K562 (cell line): ENCODE results near the gene PCDHGA4. TPM values are rescaled to one million over a fixed set of nuclear protein-coding genes. Genes with fewer than 3 reads are reported as not detected.

Experiments
- BCOR ChIP-seq: fragments of 450-650 bp; IDR thresholded peaks from 2 replicates; pipeline ENCODE4 v1.6.1; 2016
- CHAMP1 ChIP-seq: fragments of 450-650 bp; IDR thresholded peaks from 2 replicates; pipeline ENCODE4 v1.6.1; 2016; ENCODE audit warnings: mild to moderate bottlenecking
- E2F1 ChIP-seq: sonication (generic); formaldehyde crosslinking; IDR thresholded peaks from 2 replicates; pipeline ENCODE4 v1.8.1; 2023; ENCODE audit warnings: mild to moderate bottlenecking, missing genetic modification reagents, moderate library complexity
- E2F6 ChIP-seq, 2 experiments: IDR thresholded peaks; 2 replicates each; pipeline ENCODE4 v1.6.1; 2011; ENCODE audit warnings: borderline replicate concordance in 1 of 2, control low read depth in 1 of 2, low read depth in 1 of 2, low read length in 1 of 2, mild to moderate bottlenecking in 1 of 2, mixed read lengths in 1 of 2, moderate library complexity in 1 of 2; ENCODE audit not compliant: insufficient read depth in 1 of 2, insufficient read length in 1 of 2, poor library complexity in 1 of 2, severe bottlenecking in 1 of 2; ENCODE audit errors: extremely low read depth in 1 of 2
- HDAC8 ChIP-seq: fragments of 450-650 bp; IDR thresholded peaks from 2 replicates; pipeline ENCODE4 v1.6.1; 2016; ENCODE audit warnings: mild to moderate bottlenecking, missing genetic modification characterization, moderate library complexity, missing compliant biosample characterization
- HNRNPL ChIP-seq: fragments of 200-400 bp; formaldehyde crosslinking; IDR thresholded peaks from 2 replicates; pipeline ENCODE4 v1.6.1; 2017; ENCODE audit warnings: low read depth, mild to moderate bottlenecking, low read length
- KAT2B ChIP-seq: IDR thresholded peaks from one replicate; pipeline ENCODE4 v1.6.1; 2012; ENCODE audit warnings: low read depth, mild to moderate bottlenecking, control low read depth, inconsistent platforms, low read length, moderate library complexity
- MXI1 ChIP-seq: IDR thresholded peaks from 2 replicates; pipeline ENCODE4 v1.6.1; 2011; ENCODE audit warnings: low read depth, mild to moderate bottlenecking, improper control_type of control experiment, low read length
- POLR2G ChIP-seq: fragments of 200-400 bp; formaldehyde crosslinking; IDR thresholded peaks from 2 replicates; pipeline ENCODE4 v1.6.1; 2017; ENCODE audit warnings: low read depth, mild to moderate bottlenecking, antibody characterized with exemption, low read length, moderate library complexity
- SRSF3 ChIP-seq: fragments of 200-400 bp; formaldehyde crosslinking; IDR thresholded peaks from 2 replicates; pipeline ENCODE4 v1.6.1; 2016; ENCODE audit warnings: mild to moderate bottlenecking, low read length, moderate library complexity; ENCODE audit not compliant: insufficient read depth
- SRSF7 ChIP-seq: fragments of 200-400 bp; formaldehyde crosslinking; optimal IDR thresholded peaks from 2 replicates; pipeline ENCODE3; 2017; ENCODE audit warnings: mild to moderate bottlenecking, low read depth, low read length
- TBL1XR1 ChIP-seq, 2 experiments: IDR thresholded peaks; 2 replicates each; pipeline ENCODE4 v1.6.1; 2012; ENCODE audit warnings: improper control_type of control experiment in 2 of 2, low read length in 2 of 2, mild to moderate bottlenecking in 1 of 2
- ZBED1 ChIP-seq: IDR thresholded peaks from 2 replicates; pipeline ENCODE4 v1.6.1; 2014
- ZBTB17 ChIP-seq: fragments of 450-650 bp; formaldehyde crosslinking; IDR thresholded peaks from 2 replicates; pipeline ENCODE4 v1.4.0; 2020; ENCODE audit warnings: mild to moderate bottlenecking
- ZNF398 ChIP-seq: fragments of 250-450 bp; sonication (Bioruptor Pico); IDR thresholded peaks from 2 replicates; pipeline ENCODE4 v1.8.0; 2021; ENCODE audit warnings: moderate library complexity, mild to moderate bottlenecking, inconsistent platforms
- ZNF592 ChIP-seq: fragments of 450-650 bp; IDR thresholded peaks from 2 replicates; pipeline ENCODE4 v1.6.1; 2017; ENCODE audit warnings: antibody characterized with exemption, mild to moderate bottlenecking
- polyA plus RNA-seq, 8 experiments: library from polyadenylated mRNA; depleted of rRNA in 4 of 8; stranded (reverse) in 5 of 8; unstranded in 3 of 8; fragments of >200 nt; fragmentation: Nextera tagmentation in 2 of 8; fragmentation: Illumina TruSeq in 1 of 8; extraction: Ambion mirVana in 2 of 8; extraction: Trizol in 1 of 8; gene quantifications; 2 replicates each; pipeline versions ENCODE4 v1.2.1 to v1.2.3, GENCODE V29; 2011 to 2014; ENCODE audit warnings: inconsistent platforms in 1 of 8, missing spikeins in 1 of 8
- total RNA-seq, 7 experiments: library from RNA; depleted of rRNA in 6 of 7; stranded (reverse); fragments of >200 nt in 6 of 7; fragmentation: Illumina TruSeq in 2 of 7; extraction: Trizol in 2 of 7; gene quantifications; 2 replicates each; pipeline versions ENCODE4 v1.2.1 to v1.2.3, GENCODE V29; 2011 to 2021; ENCODE audit warnings: low replicate concordance in 1 of 7

The PCDHGA4 gene
- total and polyA plus RNA-seq, 9 of the 15 experiments (the other 6 are each of a cell fraction or from before 2014, with no cell fraction given) = 0.12 to 0.40 (median 0.36) TPM; not detected in 2

GRCh38 chr5:141338538-141339306, 16.1 kb upstream of the PCDHGA4 start, which contains the start of gene PCDHGA2 (continued):
- TF ChIP-seq E2F1 (CRISPR knock-in tag) = no peak
- TF ChIP-seq KAT2B = no peak
- TF ChIP-seq POLR2G = no peak
- TF ChIP-seq E2F6 (IDR thresholded peaks at IDR 0.05; ENCODE audit: borderline replicate concordance in 1 of 2, extremely low read depth in 1 of 2, insufficient read depth in 1 of 2, insufficient read length in 1 of 2, low read depth in 1 of 2, low read length in 1 of 2, poor library complexity in 1 of 2, severe bottlenecking in 1 of 2) = no peak
- no peak for TF ChIP-seq ZNF592
- TF ChIP-seq ZNF398 (CRISPR knock-in tag) = no peak
- TF ChIP-seq HDAC8 (tag) = no peak
- TF ChIP-seq CHAMP1 = no peak
- no peak for TF ChIP-seq BCOR
- no peak for TF ChIP-seq SRSF7
- no peak for TF ChIP-seq ZBTB17
- no peak for TF ChIP-seq MXI1
- TF ChIP-seq ZBED1 = no peak
- TF ChIP-seq HNRNPL = no peak
- TF ChIP-seq TBL1XR1 (IDR thresholded peaks at IDR 0.05; ENCODE audit: low read length in 2 of 2) = no peak
- no peak for TF ChIP-seq SRSF3
- TF ChIP-seq, all 486 proteins: peak for 10
